Keratinocyte (primary cell): Measurements from ENCODE around the gene SULT4A1. TPM values are rescaled to one million over a fixed set of nuclear protein-coding genes. Genes with fewer than 3 reads are reported as not detected.

ENCODE experiments used
- DNase-seq: peaks from one replicate; pipeline ENCODE4 v3.0.0-alpha.2; 2011; ENCODE audit warnings: low read depth, missing footprints, low spot score
- FAIRE-seq: peaks from 2 replicates; lab custom pipeline; 2011; peaks lifted over from hg19 to GRCh38; lab: Jason Lieb, UNC
- H2AFZ ChIP-seq: 2 replicates; pipeline ENCODE4 v1.6.0; 2012; ENCODE audit warnings: low read length, control low read depth, inconsistent platforms; ENCODE audit not compliant: control insufficient read depth
- H3K27ac ChIP-seq: 2 replicates; pipeline ENCODE4 v1.5.1; 2011; ENCODE audit warnings: low read length; ENCODE audit not compliant: control insufficient read depth, insufficient read depth
- H3K27me3 ChIP-seq: 3 replicates; pipeline ENCODE4 v1.6.0; 2011; ENCODE audit warnings: low read length; ENCODE audit not compliant: control insufficient read depth, insufficient read depth; ENCODE audit errors: extremely low read depth
- H3K36me3 ChIP-seq, 2 experiments: 2 replicates in 1 of 2; 3 replicates in 1 of 2; pipeline ENCODE4 v1.5.1; 2011; ENCODE audit warnings: low read length in 2 of 2, mild to moderate bottlenecking in 1 of 2; ENCODE audit not compliant: control insufficient read depth in 2 of 2, insufficient read depth in 2 of 2; ENCODE audit errors: extremely low read depth in 1 of 2
- H3K4me1 ChIP-seq: 3 replicates; pipeline ENCODE4 v1.5.1; 2011; ENCODE audit warnings: low read length; ENCODE audit not compliant: control insufficient read depth, insufficient read depth; ENCODE audit errors: extremely low read depth
- H3K4me2 ChIP-seq: 3 replicates; pipeline ENCODE4 v1.6.0; 2011; ENCODE audit warnings: low read depth, low read length; ENCODE audit not compliant: control insufficient read depth, insufficient read depth; ENCODE audit errors: extremely low read depth
- H3K4me3 ChIP-seq, 3 experiments: fragments of 200-600 bp in 1 of 3; sonication (generic) in 1 of 3; 2 replicates in 2 of 3; 3 replicates in 1 of 3; pipeline ENCODE4 v1.5.1; 2011 to 2016; ENCODE audit warnings: low read length in 3 of 3, mild to moderate bottlenecking in 3 of 3, control low read depth in 2 of 3, inconsistent platforms in 1 of 3, low read depth in 1 of 3, mixed read lengths in 1 of 3, mixed run types in 1 of 3, moderate library complexity in 1 of 3; ENCODE audit not compliant: control insufficient read depth in 2 of 3, insufficient read depth in 2 of 3; ENCODE audit errors: extremely low read depth in 1 of 3
- H3K79me2 ChIP-seq: 2 replicates; pipeline ENCODE4 v1.6.0; 2012; ENCODE audit warnings: low read length; ENCODE audit not compliant: control insufficient read depth, insufficient read depth
- H3K9ac ChIP-seq: 3 replicates; pipeline ENCODE4 v1.6.0; 2011; ENCODE audit warnings: low read length; ENCODE audit not compliant: control insufficient read depth, insufficient read depth; ENCODE audit errors: extremely low read depth
- H3K9me1 ChIP-seq: 3 replicates; pipeline ENCODE4 v1.6.0; 2011; ENCODE audit warnings: low read length; ENCODE audit not compliant: control insufficient read depth, insufficient read depth; ENCODE audit errors: extremely low read depth
- H3K9me3 ChIP-seq: 2 replicates; pipeline ENCODE4 v1.5.1; 2012; ENCODE audit warnings: low read depth, low read length; ENCODE audit not compliant: control insufficient read depth
- H4K20me1 ChIP-seq: 3 replicates; pipeline ENCODE4 v1.6.0; 2011; ENCODE audit warnings: low read length; ENCODE audit not compliant: control insufficient read depth, insufficient read depth; ENCODE audit errors: extremely low read depth
- CTCF ChIP-seq, 3 experiments: IDR thresholded peaks in 1 of 3; conservative IDR thresholded peaks in 1 of 3; optimal IDR thresholded peaks in 1 of 3; 2 replicates in 2 of 3; 3 replicates in 1 of 3; pipeline versions ENCODE3 to v1.5.1; 2011; ENCODE audit warnings: low read length in 3 of 3, mild to moderate bottlenecking in 3 of 3, moderate library complexity in 2 of 3, control low read depth in 1 of 3, inconsistent platforms in 1 of 3; ENCODE audit not compliant: insufficient read depth in 2 of 3; ENCODE audit errors: extremely low read depth in 1 of 3
- EZH2 ChIP-seq: IDR thresholded peaks from one replicate; pipeline ENCODE4 v1.6.1; 2012; ENCODE audit warnings: inconsistent platforms, mild to moderate bottlenecking, low read length, moderate library complexity
- dilution Hi-C: fragments of 300-500 bp; cut with MboI; formaldehyde crosslinking; loops from one replicate; pipeline ENCODE4 v1.7.0; 2020; ENCODE audit warnings: low sequenced_read_pairs; ENCODE audit not compliant: extremely low pct_ligation_motif_present
- polyA plus RNA-seq, 5 experiments: library from polyadenylated mRNA; depleted of rRNA in 3 of 5; stranded (reverse) in 3 of 5; stranded (forward) in 1 of 5; unstranded in 1 of 5; fragments of >200 nt; gene quantifications; 1 replicate in 1 of 5; 2 replicates in 3 of 5; 3 replicates in 1 of 5; pipeline versions ENCODE4 v1.2.1 to v1.2.3, GENCODE V29; 2011 to 2012; ENCODE audit warnings: missing spikeins in 2 of 5, low read depth in 1 of 5, low replicate concordance in 1 of 5

Gene SULT4A1
- polyA plus RNA-seq, 1 donor (not counting 4 experiments of a cell fraction or from before 2014, with no cell fraction given): 0.26 TPM

GRCh38 chr22:43811777-43812148 lies 50.5 kb downstream of the SULT4A1 start:
- TF ChIP-seq CTCF (optimal IDR thresholded peaks at IDR 0.05 in 1 of 3, IDR thresholded peaks at IDR 0.05 in 1 of 3, conservative IDR thresholded peaks at IDR 0.05 in 1 of 3; ENCODE audit: extremely low read depth in 1 of 3, insufficient read depth in 2 of 3, low read length in 3 of 3): no peak
- TF ChIP-seq EZH2: no peak
- H3K4me1 ChIP-seq: peaks cover 11% of the 10 kb centered on the region
- no peaks in the 10 kb centered on the region for H3K27me3 ChIP-seq
- no peaks in the 10 kb centered on the region for H4K20me1 ChIP-seq
- no peak for DNase-seq
- peak; percentile 26 for FAIRE-seq
- H3K4me2 ChIP-seq: peak overlapping the region; percentile 86
- H3K36me3 ChIP-seq: peaks cover 0 to 2% of the 10 kb centered on the region in 2 experiments
- H3K79me2 ChIP-seq: peaks cover 9% of the 10 kb centered on the region
- H3K9me3 ChIP-seq: no peaks in the 10 kb centered on the region
- peak overlapping the region; percentile 96 for H2AFZ ChIP-seq
- H3K9ac ChIP-seq: peak overlapping the region; percentile 81
- dilution Hi-C loops: no loop called here
- H3K4me3 ChIP-seq: peak overlapping the region; percentile 57 to 83 (median 79)
- peak overlapping the region; percentile 83 for H3K27ac ChIP-seq
- H3K9me1 ChIP-seq: no peaks in the 10 kb centered on the region

GRCh38 chr22:43802897-43803495 lies 59.3 kb downstream of the SULT4A1 start:
- Histone ChIP-seq H3K36me3 (no peaks in the 10 kb centered on the region), H2AFZ (no peak overlapping the region), H3K27ac (no peak overlapping the region), H4K20me1 (no peaks in the 10 kb centered on the region), H3K27me3 (no peaks in the 10 kb centered on the region), H3K4me2 (no peak overlapping the region), H3K9me1 (no peaks in the 10 kb centered on the region), H3K9ac (no peak overlapping the region), H3K79me2 (no peaks in the 10 kb centered on the region), H3K4me3 (no peak overlapping the region), H3K4me1 (no peaks in the 10 kb centered on the region), H3K9me3 (no peaks in the 10 kb centered on the region)
- TF ChIP-seq EZH2 (no peak), CTCF (optimal IDR thresholded peaks at IDR 0.05 in 1 of 3, IDR thresholded peaks at IDR 0.05 in 1 of 3, conservative IDR thresholded peaks at IDR 0.05 in 1 of 3; ENCODE audit: extremely low read depth in 1 of 3, insufficient read depth in 2 of 3, low read length in 3 of 3) (no peak)
- dilution Hi-C loops: no loop called here
- no peak for DNase-seq
- no peak for FAIRE-seq
